Kidney epithelial cell (primary cell): ENCODE results near the gene UGGT1. TPM values are rescaled to one million over a fixed set of nuclear protein-coding genes. Genes with fewer than 3 reads are reported as not detected.

Experiments used
- DNase-seq: peaks from one replicate; pipeline ENCODE4 v3.0.0-alpha.2; 2010; ENCODE audit warnings: low read depth
- H3K27me3 ChIP-seq: 2 replicates; pipeline ENCODE4 v1.6.0; 2011; ENCODE audit warnings: low read length; ENCODE audit not compliant: control insufficient read depth, insufficient read depth
- H3K36me3 ChIP-seq: 2 replicates; pipeline ENCODE4 v1.5.1; 2011; ENCODE audit warnings: low read length; ENCODE audit not compliant: control insufficient read depth, insufficient read depth
- H3K4me3 ChIP-seq: 2 replicates; pipeline ENCODE4 v1.5.1; 2011; ENCODE audit warnings: low read depth, mild to moderate bottlenecking, control low read depth, low read length
- CTCF ChIP-seq: IDR thresholded peaks from 2 replicates; pipeline ENCODE4 v1.5.1; 2011; ENCODE audit warnings: mild to moderate bottlenecking, moderate library complexity, low read length, control low read depth, inconsistent platforms; ENCODE audit not compliant: insufficient read depth, poor library complexity, severe bottlenecking
- total RNA-seq: library from RNA; depleted of rRNA; stranded (reverse); fragments of >200 nt; gene quantifications from 2 replicates; pipeline ENCODE4 v1.2.3, GENCODE V29; 2015

The UGGT1 gene
- total RNA-seq, 1 donor from 2014 or later, result 67.8 TPM

- Histone ChIP-seq H3K27me3 (no peaks in the 10 kb centered on the region), H3K36me3 (no peaks in the 10 kb centered on the region), H3K4me3 (no peak overlapping the region)
- DNase-seq, result no peak
- no peak for TF ChIP-seq CTCF
Measured at GRCh38 chr2:128092656-128093055, 1.7 kb downstream of the UGGT1 start.

- Histone ChIP-seq H3K27me3 (no peaks in the 10 kb centered on the region), H3K4me3 (no peak overlapping the region), H3K36me3 (no peaks in the 10 kb centered on the region)
- no peak for TF ChIP-seq CTCF
- no peak for DNase-seq
Measured at GRCh38 chr2:128093762-128094161, 2.8 kb downstream of the UGGT1 start.

- no peak for DNase-seq
- Histone ChIP-seq H3K27me3 (no peaks in the 10 kb centered on the region), H3K4me3 (no peak overlapping the region), H3K36me3 (no peaks in the 10 kb centered on the region)
- no peak for TF ChIP-seq CTCF
Measured at GRCh38 chr2:128095201-128095600, 4.2 kb downstream of the UGGT1 start.

- no peak for TF ChIP-seq CTCF
- no peaks in the 10 kb centered on the region for H3K36me3 ChIP-seq
- DNase-seq, result no peak
- H3K27me3 ChIP-seq, result no peaks in the 10 kb centered on the region
- H3K4me3 ChIP-seq, result no peak overlapping the region
Measured at GRCh38 chr2:128103407-128103806, 12.4 kb downstream of the UGGT1 start.

- no peak for TF ChIP-seq CTCF
- DNase-seq, result no peak
- H3K36me3 ChIP-seq, result no peaks in the 10 kb centered on the region
Measured at GRCh38 chr2:128105072-128105471, 14.1 kb downstream of the UGGT1 start.

GRCh38 chr2:128108166-128108565 is 17.2 kb downstream of the UGGT1 start:
- no peak overlapping the region for H3K4me3 ChIP-seq

More at GRCh38 chr2:128105072-128105471, 14.1 kb downstream of the UGGT1 start:
- Histone ChIP-seq H3K4me3 (no peak overlapping the region), H3K27me3 (no peaks in the 10 kb centered on the region)

More at GRCh38 chr2:128108166-128108565, 17.2 kb downstream of the UGGT1 start:
- TF ChIP-seq CTCF, result no peak
- Histone ChIP-seq H3K27me3 (no peaks in the 10 kb centered on the region), H3K36me3 (no peaks in the 10 kb centered on the region)
- DNase-seq, result no peak
